COLO668 (cell line): ENCODE measurements around the gene ZNF236.
A peak's percentile ranks its signal among the peaks of the same experiment; 100 is the strongest.

ENCODE experiments used
- DNase-seq: peaks from one replicate; lab custom pipeline; 2025; ENCODE audit not compliant: unreplicated experiment; lab: John Stamatoyannopoulos, UW

Gene ZNF236

GRCh38 chr18:76897257-76897656 is 74.9 kb downstream of the ZNF236 start:
- no peak for DNase-seq

DNA sequence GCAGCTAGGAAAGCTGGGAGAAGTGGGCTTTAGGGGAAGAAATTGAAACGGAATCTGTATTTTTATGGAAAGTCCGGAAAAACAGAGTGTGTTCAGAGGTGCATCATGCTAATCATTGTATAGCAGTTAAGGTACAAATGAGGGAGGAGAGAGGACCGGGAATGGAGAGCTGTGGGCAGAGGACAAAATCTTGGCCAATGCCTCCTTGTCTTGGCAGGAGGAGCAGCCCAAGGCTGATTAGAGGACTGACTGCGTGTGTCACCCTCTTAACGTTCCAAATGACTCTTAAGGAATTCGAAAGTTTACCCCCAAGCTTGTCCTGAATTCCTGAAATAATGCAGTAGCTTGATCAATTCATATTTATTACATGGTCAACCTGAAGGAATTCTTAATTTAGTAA is 81.0 kb downstream of the ZNF236 start:
- no peak for DNase-seq

GRCh38 chr18:76905821-76906220 is 83.5 kb downstream of the ZNF236 start:
- no peak for DNase-seq

DNA sequence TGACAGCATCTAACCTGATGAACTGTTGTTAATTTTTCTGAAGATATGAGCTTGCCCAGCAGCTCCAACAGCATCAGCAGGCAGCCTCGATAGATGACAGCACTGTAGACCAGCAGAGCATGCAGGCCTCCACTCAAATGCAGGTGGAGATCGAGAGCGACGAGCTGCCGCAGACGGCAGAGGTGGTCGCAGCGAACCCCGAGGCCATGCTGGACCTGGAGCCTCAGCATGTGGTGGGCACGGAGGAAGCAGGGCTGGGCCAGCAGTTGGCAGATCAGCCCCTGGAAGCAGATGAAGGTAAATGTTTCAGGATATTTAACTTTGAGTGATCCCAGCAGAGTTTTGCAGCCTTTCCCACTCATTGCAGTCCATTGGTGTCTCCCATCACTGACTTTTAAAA is 85.9 kb downstream of the ZNF236 start:
- no peak for DNase-seq

- no peak for DNase-seq
Measured at GRCh38 chr18:76909439-76909838, 87.1 kb downstream of the ZNF236 start.

GRCh38 chr18:76911440-76911839 is 89.1 kb downstream of the ZNF236 start:
- no peak for DNase-seq

- peak; percentile 80 for DNase-seq
Measured at GRCh38 chr18:76913583-76913982, 91.2 kb downstream of the ZNF236 start.

GRCh38 chr18:76914314-76914713 is 92.0 kb downstream of the ZNF236 start:
- no peak for DNase-seq

DNA sequence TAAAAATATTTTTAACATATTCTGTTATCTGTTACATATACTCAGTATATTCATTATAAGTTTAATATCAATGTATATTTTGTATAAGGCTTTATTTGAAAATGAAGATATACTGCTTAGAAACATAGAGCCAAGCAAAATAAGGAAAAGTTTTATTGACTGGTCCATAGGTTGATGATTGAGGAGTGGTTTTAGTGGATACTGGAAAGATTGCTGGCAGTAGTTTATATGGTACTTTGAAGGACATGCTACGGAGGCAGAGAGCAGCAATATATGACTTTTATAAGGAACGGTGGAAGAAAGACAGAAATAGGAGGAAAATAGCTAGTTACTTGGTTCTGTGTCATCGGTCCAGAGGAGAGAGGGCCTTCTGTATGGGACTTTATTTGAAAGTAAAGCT is 92.4 kb downstream of the ZNF236 start:
- DNase-seq, result no peak

- no peak for DNase-seq
Measured at GRCh38 chr18:76915456-76915855, 93.1 kb downstream of the ZNF236 start.

- no peak for DNase-seq
Measured at GRCh38 chr18:76920974-76921373, 98.6 kb downstream of the ZNF236 start.

DNA sequence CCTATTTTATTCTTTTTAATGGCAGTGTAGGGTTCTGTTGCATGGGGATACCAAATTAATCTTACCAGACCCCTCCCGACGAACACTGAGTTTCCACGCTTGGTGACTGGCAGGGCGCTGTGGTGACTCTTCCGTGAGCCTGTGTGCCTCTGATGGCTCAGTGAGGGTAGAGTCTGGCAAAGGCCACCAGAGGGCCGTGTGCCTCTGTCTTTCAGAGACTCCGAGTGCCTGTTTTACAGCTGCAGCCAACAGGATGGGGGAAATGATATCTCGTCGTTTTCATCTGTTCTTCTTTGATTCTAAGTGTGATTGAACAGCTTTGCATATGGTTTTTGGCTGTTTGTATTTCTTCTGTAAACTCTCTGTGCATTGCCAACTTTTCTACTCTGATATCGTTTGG is 99.8 kb downstream of the ZNF236 start:
- DNase-seq, result peak; percentile 55

DNA sequence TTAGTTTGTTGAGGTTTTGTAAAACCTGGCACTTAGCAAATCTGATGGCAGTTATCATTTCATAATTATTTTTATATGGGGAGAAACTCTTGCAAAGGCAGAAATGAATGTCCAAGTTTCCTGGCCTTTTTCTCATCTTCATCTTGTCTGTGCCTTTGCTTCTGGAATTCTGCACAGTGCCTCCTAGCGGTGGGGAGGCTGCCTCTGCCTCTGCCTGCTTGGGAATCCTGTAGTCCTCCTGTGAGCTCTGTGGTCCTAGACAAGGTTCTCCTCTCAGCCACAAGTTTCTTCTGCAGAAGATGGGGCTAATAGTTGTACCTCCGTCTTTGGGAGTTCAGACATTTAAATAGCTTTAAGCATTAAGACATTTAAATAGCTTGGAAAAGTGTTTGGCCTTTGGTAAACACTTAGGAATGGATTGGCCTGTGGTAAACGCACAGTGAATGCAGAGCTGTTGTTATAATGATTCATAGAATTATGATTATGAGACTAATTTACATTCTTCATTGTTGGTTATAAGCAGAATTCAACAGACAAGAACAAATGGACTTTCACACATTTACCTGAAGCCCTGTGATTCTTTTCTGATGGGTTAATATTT is 101.2 kb downstream of the ZNF236 start:
- DNase-seq, result peak; percentile 39

- DNase-seq, result no peak
Measured at GRCh38 chr18:76925501-76925900, 103.1 kb downstream of the ZNF236 start.

GRCh38 chr18:76927223-76927725 is 104.9 kb downstream of the ZNF236 start:
- DNase-seq, result no peak

- DNase-seq, result no peak
Measured at GRCh38 chr18:76928179-76928868, 106.0 kb downstream of the ZNF236 start.

DNA sequence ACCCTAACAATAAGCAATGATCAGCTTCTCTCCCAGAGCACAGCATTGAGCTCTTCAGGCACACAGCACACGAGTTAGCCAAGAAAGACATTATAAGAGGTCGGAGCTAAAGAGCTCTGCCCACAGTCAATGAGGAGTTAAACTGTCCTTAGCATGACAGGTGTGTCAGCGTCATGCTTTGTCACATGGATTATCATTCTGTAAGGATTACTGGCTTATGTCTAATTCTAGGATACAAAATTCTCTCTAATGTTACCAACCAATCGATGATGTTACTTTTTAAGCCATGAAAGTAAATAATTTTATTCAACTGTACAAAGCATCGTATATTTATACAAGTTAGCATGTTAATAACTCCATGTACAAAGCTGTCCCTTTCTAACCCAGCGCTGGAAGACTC is 108.8 kb downstream of the ZNF236 start:
- no peak for DNase-seq

DNA sequence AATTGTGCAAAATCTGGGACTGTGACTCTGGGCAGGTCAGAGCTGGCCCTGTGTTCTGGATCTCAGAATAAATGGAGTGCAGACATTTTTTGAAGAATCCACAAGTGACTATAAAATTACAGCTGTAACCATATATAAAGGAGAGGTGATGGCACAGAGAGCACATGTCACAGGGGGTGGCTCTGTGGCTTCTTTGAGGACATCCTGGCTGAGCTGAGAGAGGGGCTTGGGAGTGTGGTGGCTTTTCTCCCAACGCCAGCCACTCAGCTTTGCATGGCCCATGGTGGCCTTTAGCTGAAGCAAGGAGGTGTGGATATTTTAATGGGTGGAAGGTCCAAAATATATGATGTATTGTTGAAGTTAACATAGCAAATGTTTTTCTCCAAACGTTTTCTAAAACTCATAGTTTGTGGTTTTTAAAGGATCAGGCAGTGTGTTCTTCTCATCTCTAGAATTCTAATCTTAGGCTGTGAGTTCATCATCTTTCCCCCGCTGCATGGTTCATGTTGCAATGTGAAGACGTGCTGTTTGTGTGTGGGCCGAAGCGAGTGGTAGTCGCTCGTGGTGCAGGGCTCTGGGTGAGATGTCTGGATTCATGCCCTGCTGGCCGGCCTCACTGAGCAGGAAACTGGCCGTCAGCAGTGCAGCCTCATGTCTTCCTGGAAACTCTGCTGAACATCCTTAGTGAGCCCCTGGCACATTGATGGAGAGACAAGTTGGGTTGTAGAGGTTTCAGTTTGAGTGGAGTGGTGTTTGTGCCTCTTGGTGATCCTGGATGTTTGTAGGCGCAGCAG is 109.9 kb downstream of the ZNF236 start:
- no peak for DNase-seq

DNA sequence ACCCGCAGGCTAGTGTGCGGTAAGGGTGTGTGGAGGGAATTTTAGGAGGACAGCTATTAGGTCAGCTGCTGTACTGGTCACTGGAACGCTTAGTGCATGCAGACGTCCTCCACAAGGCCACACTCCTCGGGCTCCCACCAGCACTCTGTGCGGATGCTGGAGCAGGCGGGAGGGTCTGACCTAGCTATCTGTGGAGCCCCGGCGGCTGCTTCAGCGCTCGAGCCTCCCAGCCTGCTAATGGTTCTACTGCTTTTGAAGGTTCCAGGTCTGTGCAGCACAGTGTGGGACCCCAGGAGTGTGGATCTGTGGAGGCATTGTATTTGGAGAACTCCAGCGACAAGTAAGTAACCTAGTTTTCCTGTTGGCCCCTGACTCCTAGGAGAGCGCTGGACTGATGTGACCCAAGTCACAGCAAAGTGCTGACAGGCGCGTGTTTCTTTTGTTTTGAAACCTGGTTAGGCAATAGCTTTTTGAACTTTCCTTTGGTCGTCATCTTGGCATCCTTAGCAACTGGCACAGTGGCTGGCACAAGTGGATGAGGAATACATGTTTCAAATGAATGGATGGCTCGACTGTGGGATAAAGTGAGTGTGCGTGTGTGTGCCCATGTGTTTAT is 113.5 kb downstream of the ZNF236 start:
- DNase-seq, result no peak

DNA sequence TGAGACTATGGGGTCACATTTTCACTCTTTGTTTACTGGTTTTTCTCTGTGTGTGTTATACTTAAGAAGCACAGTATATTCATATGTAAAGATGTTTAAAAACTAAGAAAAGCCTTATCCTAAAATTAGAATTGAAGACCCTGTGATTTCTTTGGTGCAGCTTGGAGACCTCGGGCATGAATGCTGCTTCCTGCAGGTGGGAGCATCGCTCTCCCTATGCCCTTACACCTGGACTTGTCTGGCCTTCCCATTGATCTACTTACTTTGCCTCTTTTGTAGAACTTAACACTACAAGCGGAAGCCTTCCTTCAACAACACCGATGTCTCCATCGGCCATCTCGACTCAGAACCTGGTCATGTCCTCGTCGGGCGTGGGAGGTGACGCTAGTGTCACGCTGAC is 114.5 kb downstream of the ZNF236 start:
- DNase-seq, result no peak

GRCh38 chr18:76937597-76937996 is 115.2 kb downstream of the ZNF236 start:
- no peak for DNase-seq

DNA sequence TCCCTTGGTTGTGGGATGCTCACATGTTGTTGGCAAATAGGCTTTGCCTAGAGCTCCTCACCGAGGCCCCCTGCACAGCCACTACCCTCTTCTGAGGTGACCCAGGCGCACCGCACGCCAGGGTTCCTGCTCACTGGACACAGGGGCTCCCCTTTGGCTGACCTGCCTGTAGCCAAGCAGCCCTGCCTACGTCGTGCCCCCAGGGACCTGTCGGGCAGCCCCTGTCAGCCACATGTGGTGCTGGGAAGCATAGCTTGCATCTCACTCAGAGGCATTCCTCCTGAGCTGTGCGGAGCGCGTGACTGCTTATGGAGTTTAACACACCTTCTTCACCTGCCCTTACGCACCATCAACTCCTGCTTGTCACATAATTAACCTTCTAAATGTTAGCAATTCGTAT is 116.3 kb downstream of the ZNF236 start:
- no peak for DNase-seq
